ENCODE data around the gene RAB29. TPM values are rescaled to one million over a fixed set of nuclear protein-coding genes. Genes with fewer than 3 reads are reported as not detected.

The RAB29 gene
- polyA plus RNA-seq, 1 of the 3 experiments (the other 2 are of a cell fraction) = 9.2 TPM

GRCh38 chr1:205782627-205783432 lies 7.5 kb upstream of the RAB29 start (continued):
- no peak for TF ChIP-seq RXRA (IDR thresholded peaks at IDR 0.05; ENCODE audit: borderline replicate concordance, low read depth)
- no peak for TF ChIP-seq EP300 (IDR thresholded peaks at IDR 0.05; ENCODE audit: borderline replicate concordance in 1 of 2, low read depth in 1 of 2, low read length in 1 of 2)
- TF ChIP-seq RFX5 (IDR thresholded peaks at IDR 0.05; ENCODE audit: low read length) = no peak
- TF ChIP-seq TCF12 (IDR thresholded peaks at IDR 0.05) = no peak

GRCh38 chr1:205780335-205780734 lies 5.1 kb upstream of the RAB29 start:
- ChIA-PET CTCF (interaction anchor here (0.8 to 1.0 kb wide), 2 partner anchors 172 to 197 kb away, joined by 3 to 4 read pairs; no protein-coding TSS in a partner anchor), POLR2A (no interaction called here)
- no peak overlapping the region for H3K27ac ChIP-seq (ENCODE audit: low read depth in 2 of 2, low read length in 1 of 2)
- no peaks in the 10 kb centered on the region for H3K36me3 ChIP-seq (replicated peaks in 1 of 2; ENCODE audit: control insufficient read depth in 1 of 2, insufficient read depth in 2 of 2, low read length in 1 of 2)
- no peaks in the 10 kb centered on the region; the same call in 1 of the 2 replicates for H3K27me3 ChIP-seq (ENCODE audit: insufficient read depth)
- H3K9me2 ChIP-seq = no peaks in the 10 kb centered on the region
- TF ChIP-seq CTCF (IDR thresholded peaks at IDR 0.05) (no peak), GATA2 (CRISPR knock-in tag; IDR thresholded peaks at IDR 0.05) (no peak), TEAD4 (IDR thresholded peaks at IDR 0.05; ENCODE audit: borderline replicate concordance, insufficient read depth) (no peak), RXRA (IDR thresholded peaks at IDR 0.05; ENCODE audit: borderline replicate concordance, low read depth) (no peak), ZBTB33 (IDR thresholded peaks at IDR 0.05; ENCODE audit: borderline replicate concordance, low read depth) (no peak), REST (IDR thresholded peaks at IDR 0.05; ENCODE audit: low read depth, low read length) (no peak), MAX (IDR thresholded peaks at IDR 0.05; ENCODE audit: low read depth) (no peak), USF2 (IDR thresholded peaks at IDR 0.05; ENCODE audit: borderline replicate concordance, low read depth, low read length) (no peak)
- no peaks in the 10 kb centered on the region for H3F3A ChIP-seq (replicated peaks; ENCODE audit: insufficient read depth)
- H3K9me3 ChIP-seq = no peaks in the 10 kb centered on the region
- H3K4me1 ChIP-seq (ENCODE audit: control insufficient read depth in 1 of 2, insufficient read depth in 2 of 2, low read depth in 1 of 2, low read length in 1 of 2) = peaks cover 0 to 5% of the 10 kb centered on the region in 2 experiments; a peak in 1 of 4 replicates
- no peak overlapping the region for H3K4me3 ChIP-seq (ENCODE audit: low read depth in 2 of 2, low read length in 1 of 2)
- 82% methylated on average over 5 of the region's 5 CpGs for WGBS (ENCODE audit: low lambda C conversion rate)
- no peak for DNase-seq
- no peaks in the 10 kb centered on the region for H4K20me1 ChIP-seq (ENCODE audit: insufficient read depth)
- no peak overlapping the region for H2AFZ ChIP-seq (ENCODE audit: low read depth)
- H3K9ac ChIP-seq = no peak overlapping the region
- H3K4me2 ChIP-seq = no peak overlapping the region
- no peaks in the 10 kb centered on the region for H3K79me2 ChIP-seq (ENCODE audit: insufficient read depth)
